GM06990 (cell line): Measurements from ENCODE around the gene ILK.

Experiments
- DNase-seq: peaks from one replicate; pipeline ENCODE4 v3.0.0-alpha.2; 2011; ENCODE audit not compliant: insufficient read length; ENCODE audit errors: extremely low read depth
- H3K27me3 ChIP-seq: replicated peaks from 2 replicates; pipeline ENCODE4 v1.6.0; 2011; ENCODE audit warnings: low read length; ENCODE audit not compliant: control insufficient read depth, insufficient read depth
- H3K36me3 ChIP-seq: 2 replicates; pipeline ENCODE4 v1.5.1; 2011; ENCODE audit warnings: low read length; ENCODE audit not compliant: control insufficient read depth, insufficient read depth
- H3K4me3 ChIP-seq: replicated peaks from 2 replicates; pipeline ENCODE4 v1.5.1; 2011; ENCODE audit warnings: low read depth, mild to moderate bottlenecking, control low read depth, low read length
- TF ChIP-seq, protein P1 (sequence below): IDR thresholded peaks from 2 replicates; pipeline ENCODE4 v1.5.1; 2011; ENCODE audit warnings: low read length, control low read depth, mild to moderate bottlenecking, inconsistent platforms; ENCODE audit not compliant: insufficient read depth, poor library complexity, severe bottlenecking

The ILK gene

DNA sequence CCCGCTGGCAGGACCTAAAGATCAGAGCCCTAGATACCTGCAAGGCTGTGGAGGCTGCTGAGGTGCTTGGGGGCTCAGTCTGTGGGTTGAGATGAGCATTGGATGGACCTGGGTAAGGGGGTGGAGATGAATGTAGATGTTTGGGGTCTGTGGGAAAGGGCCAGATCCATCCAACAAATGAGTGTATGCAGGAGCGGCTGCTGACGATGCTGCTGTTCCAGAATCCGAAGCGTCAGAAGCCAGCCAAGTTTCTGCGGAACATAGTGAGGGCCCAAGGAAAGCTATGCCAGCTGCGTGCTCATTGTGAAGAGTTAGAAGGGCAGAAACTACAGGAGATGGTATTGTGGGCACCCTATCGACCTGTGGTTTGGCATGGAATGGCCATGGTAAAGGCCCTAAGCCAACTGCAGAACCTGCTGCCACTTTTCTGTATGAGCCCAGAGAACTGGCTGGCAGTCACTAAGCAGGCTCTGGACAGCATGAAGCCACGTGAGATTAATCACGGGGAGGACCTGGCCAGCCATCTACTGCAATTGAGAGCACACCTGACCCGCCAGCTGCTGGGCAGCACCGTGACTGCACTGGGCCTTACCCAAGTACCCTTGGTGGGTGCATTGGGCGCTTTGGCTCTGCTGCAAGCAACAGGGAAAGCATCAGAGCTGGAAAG, 36.7 kb upstream of the ILK start:
- TF ChIP-seq, protein P1, sequence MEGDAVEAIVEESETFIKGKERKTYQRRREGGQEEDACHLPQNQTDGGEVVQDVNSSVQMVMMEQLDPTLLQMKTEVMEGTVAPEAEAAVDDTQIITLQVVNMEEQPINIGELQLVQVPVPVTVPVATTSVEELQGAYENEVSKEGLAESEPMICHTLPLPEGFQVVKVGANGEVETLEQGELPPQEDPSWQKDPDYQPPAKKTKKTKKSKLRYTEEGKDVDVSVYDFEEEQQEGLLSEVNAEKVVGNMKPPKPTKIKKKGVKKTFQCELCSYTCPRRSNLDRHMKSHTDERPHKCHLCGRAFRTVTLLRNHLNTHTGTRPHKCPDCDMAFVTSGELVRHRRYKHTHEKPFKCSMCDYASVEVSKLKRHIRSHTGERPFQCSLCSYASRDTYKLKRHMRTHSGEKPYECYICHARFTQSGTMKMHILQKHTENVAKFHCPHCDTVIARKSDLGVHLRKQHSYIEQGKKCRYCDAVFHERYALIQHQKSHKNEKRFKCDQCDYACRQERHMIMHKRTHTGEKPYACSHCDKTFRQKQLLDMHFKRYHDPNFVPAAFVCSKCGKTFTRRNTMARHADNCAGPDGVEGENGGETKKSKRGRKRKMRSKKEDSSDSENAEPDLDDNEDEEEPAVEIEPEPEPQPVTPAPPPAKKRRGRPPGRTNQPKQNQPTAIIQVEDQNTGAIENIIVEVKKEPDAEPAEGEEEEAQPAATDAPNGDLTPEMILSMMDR: no peak
- DNase-seq: no peak
- Histone ChIP-seq H3K4me3 (no peak overlapping the region), H3K36me3 (peaks cover 6% of the 10 kb centered on the region), H3K27me3 (no peaks in the 10 kb centered on the region)

DNA sequence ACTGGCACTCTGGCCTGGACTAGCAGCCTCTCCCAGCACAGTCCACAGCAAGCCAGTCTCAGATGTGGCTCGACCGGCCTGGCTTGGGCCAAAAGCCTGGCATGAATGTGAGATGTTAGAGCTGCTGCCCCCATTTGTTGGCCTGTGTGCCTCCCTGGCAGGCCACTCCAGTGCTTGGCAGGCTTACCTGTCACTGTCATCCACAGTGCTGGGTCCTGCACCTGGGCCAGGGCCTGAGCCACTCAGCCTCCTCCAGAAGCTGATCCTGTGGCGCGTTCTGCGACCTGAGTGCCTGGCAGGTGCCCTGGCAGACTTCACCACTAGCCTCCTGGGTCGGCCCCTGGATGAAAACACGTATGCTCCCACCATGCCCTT, 36.2 kb upstream of the ILK start:
- TF ChIP-seq, protein P1: no peak
- no peak for DNase-seq
- H3K4me3 ChIP-seq: no peak overlapping the region
- H3K36me3 ChIP-seq: peaks cover 6% of the 10 kb centered on the region
- no peaks in the 10 kb centered on the region for H3K27me3 ChIP-seq

DNA sequence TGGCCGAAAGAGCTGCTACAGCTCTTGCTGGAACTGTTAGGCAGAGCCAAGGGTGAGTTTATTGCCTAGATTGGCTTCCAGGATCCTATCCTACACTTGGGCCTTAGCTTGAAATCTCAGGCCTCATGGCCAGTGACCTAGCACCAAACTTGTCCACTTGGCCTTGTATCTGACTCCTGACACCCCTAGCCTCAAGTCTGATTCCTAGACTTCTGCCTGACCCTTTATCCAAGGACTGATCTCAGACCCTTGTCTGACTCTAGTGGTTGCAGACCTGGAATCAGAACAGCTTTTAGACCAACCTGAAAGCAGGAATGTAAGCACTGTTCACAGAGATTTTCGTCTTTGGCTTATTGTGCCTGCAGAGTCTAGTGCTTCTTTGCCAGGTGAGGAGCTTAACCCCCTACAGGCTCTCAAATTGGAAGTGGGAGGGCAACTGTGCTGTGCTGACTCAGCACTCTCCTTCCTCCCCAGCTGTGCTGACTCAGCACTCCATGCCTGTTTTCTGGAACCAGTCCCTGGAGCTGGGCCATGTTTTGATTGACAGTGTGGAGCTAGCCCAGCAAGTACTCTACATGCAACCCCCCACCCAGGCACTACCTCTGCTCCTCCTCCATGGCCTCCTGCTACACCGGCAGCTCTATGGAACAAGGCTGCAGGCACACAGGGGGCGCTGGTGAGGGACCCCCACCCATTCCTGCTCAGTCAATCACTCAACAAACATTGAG, 35.2 kb upstream of the ILK start:
- DNase-seq: no peak
- H3K4me3 ChIP-seq: no peak overlapping the region
- TF ChIP-seq, protein P1: peak; percentile 7
- peaks cover 6% of the 10 kb centered on the region for H3K36me3 ChIP-seq
- H3K27me3 ChIP-seq: no peaks in the 10 kb centered on the region

DNA sequence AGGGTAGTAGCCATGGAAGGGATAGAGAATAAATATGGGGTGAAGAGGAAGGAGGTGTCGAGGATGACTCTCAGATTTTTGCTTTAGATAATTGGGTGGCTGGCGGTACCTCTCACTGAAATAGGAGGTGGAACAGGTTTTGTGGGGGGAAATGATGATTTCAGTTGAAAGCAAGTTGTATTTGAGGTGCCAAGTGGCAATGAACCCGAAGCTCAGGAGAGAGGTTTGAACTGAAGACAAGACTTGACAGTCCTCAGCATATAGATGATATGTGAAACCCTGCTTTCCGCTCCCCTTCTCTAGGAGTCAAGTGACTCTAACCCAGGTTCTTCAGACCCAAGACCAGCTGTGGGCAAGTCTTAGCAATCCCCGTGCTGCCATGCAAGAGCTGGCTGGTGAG, 33.9 kb upstream of the ILK start:
- DNase-seq: no peak
- Histone ChIP-seq H3K27me3 (no peaks in the 10 kb centered on the region), H3K4me3 (no peak overlapping the region), H3K36me3 (peaks cover 4% of the 10 kb centered on the region)
- TF ChIP-seq, protein P1: no peak

DNA sequence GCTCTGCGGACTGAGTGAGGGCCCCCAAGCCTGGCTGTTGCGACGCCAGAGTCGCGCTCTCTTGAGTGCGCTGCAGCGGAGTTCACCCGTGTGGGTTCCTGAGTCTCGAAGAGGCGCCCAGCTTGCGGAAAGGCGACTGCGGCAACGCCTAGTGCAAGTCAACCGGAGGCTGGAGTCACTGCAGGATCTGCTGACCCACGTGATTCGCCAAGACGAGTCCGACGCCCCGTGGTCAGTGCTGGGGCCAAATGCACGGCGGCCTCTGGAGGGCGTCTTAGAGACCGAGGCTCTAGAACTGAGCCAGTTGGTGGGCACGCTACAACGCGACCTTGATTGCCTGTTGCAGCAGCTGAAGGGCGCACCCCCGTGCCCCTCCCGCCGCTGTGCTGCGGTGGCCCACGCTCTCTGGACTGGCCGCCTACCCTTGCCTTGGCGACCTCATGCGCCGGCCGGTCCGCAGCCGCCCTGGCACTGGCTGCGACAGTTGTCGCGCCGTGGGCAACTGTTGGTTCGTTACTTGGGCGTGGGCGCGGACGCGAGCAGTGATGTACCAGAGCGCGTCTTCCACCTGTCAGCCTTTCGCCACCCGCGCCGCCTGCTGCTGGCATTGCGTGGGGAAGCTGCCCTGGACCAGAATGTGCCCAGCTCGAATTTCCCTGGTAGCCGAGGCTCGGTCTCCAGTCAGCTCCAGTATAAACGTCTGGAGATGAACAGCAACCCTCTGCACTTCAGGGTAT, 32.7 kb upstream of the ILK start:
- Histone ChIP-seq H3K27me3 (no peaks in the 10 kb centered on the region), H3K4me3 (no peak overlapping the region), H3K36me3 (peaks cover 4% of the 10 kb centered on the region)
- TF ChIP-seq, protein P1: no peak
- DNase-seq: no peak
